ENCODE measurements around the gene LETM1.

The LETM1 gene

DNA sequence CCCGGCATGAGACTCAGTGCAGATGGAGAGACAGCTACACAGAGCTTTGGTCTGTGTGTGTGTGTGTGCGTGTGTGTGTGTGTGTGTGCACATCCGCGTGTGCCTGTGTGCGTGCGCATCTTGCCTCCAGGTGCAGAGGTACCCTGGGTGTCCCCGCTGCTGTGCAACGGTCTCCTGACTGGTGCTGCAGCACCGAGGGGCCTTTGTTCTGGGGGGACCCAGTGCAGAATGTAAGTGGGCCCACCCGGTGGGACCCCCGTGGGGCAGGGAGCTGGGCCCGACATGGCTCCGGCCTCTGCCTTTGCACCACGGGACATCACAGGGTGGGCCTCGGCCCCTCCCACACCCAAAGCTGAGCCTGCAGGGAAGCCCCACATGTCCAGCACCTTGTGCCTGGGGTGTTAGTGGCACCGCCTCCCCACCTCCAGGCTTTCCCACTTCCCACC is 48.6 kb downstream of the LETM1 start:
- DNase-seq (ENCODE audit: low spot score), result no peak
- FAIRE-seq, result no peak

DNA sequence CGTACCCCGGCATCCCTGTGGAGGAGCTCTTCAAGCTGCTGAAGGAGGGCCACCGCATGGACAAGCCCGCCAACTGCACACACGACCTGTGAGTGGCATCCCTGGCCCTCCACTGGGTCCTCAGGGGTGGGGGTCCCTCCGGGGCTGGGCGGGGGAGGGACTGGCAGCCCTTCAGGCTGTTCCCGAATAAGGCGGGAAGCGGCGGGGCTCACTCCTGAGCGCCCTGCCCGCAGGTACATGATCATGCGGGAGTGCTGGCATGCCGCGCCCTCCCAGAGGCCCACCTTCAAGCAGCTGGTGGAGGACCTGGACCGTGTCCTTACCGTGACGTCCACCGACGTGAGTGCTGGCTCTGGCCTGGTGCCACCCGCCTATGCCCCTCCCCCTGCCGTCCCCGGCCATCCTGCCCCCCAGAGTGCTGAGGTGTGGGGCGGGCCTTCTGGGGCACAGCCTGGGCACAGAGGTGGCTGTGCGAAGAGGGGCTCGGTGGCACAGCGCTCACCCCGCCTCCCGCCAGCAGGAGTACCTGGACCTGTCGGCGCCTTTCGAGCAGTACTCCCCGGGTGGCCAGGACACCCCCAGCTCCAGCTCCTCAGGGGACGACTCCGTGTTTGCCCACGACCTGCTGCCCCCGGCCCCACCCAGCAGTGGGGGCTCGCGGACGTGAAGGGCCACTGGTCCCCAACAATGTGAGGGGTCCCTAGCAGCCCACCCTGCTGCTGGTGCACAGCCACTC is 49.2 kb downstream of the LETM1 start:
- no peak for FAIRE-seq
- no peak for DNase-seq (ENCODE audit: low spot score)

DNA sequence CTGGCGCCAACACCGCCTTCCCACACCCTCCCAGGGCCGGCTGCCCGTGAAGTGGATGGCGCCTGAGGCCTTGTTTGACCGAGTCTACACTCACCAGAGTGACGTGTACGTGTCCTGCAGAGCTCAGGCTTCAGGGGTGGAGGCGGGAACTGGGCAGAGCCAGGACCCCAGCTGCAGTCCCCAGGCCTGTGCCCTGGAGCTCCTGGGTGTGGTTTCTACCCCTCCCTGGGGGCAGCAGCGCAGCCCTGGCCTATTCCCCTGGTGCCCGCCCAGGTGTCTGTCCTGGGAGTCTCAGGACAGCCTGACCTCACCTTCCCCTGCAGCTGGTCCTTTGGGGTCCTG is 49.8 kb downstream of the LETM1 start:
- FAIRE-seq, result no peak
- no peak for DNase-seq (ENCODE audit: low spot score)

DNA sequence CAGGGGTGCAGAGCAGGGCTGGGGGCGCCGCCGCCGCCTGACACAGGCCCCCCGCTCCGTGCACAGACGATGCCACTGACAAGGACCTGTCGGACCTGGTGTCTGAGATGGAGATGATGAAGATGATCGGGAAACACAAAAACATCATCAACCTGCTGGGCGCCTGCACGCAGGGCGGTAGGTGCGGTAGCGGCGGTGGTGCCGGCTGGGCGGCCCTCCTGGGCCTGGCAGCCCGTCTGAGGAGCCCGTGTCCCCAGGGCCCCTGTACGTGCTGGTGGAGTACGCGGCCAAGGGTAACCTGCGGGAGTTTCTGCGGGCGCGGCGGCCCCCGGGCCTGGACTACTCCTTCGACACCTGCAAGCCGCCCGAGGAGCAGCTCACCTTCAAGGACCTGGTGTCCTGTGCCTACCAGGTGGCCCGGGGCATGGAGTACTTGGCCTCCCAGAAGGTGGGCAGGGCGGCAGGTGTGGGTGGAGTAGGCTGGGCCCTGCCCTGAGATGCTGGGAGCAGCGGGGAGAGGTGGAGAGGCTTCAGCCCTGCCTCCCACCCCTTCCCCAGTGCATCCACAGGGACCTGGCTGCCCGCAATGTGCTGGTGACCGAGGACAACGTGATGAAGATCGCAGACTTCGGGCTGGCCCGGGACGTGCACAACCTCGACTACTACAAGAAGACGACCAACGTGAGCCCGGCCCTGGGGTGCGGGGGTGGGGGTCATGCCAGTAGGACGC is 50.3 kb downstream of the LETM1 start:
- no peak for FAIRE-seq
- DNase-seq (ENCODE audit: low spot score), result no peak

GRCh38 chr4:1804638-1805492 is 51.1 kb downstream of the LETM1 start:
- FAIRE-seq (no peak), DNase-seq (ENCODE audit: low spot score) (no peak)

- DNase-seq (ENCODE audit: low spot score) (no peak), FAIRE-seq (no peak)
Measured at GRCh38 chr4:1803523-1804423, 52.2 kb downstream of the LETM1 start.

DNA sequence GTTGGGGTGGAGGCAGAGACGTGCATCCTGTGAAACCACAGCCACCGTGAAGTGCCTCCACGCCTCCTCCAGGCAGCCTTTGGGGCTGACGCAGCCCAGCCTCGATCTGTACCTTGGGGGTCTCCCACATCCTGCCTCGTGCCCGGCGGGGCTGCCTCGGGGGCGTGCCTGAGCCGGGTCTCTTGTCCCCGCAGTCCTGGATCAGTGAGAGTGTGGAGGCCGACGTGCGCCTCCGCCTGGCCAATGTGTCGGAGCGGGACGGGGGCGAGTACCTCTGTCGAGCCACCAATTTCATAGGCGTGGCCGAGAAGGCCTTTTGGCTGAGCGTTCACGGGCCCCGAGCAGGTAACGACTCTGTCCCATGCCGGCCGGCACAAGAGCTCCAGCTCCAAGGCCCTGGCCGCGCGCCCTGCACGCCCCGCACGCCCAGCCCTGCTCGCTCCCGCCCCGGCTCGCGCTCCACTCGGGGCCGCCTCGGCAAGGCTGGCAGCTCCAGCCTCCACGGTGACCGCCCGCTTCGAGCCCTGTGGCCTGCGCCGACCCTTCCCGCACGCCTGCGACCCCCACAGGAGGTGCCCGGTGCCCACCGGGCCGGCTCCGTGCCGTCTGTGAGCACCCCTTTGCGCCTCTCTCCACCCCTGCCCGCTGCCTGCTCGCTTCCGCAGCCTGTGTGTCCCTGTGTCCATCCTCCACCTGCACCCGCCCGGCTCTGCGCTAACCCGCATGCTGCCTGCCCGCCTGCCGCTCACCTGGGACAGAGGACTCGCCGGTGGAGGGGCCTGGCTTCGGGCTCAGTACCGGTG is 53.0 kb downstream of the LETM1 start:
- no peak for FAIRE-seq
- no peak for DNase-seq (ENCODE audit: low spot score)

DNA sequence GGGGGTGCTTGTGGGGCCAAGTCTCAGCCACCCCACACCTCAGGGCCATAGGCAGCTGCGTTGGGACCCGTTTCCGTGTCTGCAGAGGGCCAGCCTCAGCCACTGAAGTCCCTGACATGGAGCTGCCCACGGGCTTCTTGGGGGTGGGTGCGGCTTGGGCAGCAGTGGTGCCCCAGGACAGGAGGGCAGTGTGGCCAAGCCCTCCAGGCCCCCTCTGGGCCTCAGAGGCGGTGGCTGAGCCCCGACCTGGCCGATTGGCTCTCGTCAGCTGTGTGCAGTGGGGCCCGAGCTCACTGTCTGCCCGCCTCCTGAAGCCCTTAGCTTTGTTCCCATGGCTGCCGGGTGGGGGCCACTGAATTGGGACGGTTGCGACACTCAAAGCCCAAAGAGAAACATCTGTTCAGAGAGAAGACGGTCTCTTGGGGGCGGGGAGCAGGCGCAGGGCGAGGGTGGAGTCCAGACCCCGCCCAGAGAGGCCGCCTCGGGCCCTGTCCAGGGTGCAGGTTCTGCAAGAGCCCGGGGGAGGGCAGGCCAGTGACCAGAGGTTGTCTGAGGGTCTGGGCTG is 53.7 kb downstream of the LETM1 start:
- no peak for FAIRE-seq
- no peak for DNase-seq (ENCODE audit: low spot score)

DNA sequence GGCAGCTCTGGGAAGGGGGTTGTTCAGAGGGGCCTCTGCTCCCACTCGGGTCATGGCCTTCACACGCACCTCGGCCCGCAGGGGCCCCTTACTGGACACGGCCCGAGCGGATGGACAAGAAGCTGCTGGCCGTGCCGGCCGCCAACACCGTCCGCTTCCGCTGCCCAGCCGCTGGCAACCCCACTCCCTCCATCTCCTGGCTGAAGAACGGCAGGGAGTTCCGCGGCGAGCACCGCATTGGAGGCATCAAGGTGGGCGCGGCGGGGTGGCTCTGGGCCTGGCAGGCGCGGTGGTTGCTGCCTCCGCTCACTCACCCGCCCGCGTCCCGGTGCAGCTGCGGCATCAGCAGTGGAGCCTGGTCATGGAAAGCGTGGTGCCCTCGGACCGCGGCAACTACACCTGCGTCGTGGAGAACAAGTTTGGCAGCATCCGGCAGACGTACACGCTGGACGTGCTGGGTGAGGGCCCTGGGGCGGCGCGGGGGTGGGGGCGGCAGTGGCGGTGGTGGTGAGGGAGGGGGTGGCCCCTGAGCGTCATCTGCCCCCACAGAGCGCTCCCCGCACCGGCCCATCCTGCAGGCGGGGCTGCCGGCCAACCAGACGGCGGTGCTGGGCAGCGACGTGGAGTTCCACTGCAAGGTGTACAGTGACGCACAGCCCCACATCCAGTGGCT is 54.5 kb downstream of the LETM1 start:
- no peak for FAIRE-seq
- no peak for DNase-seq (ENCODE audit: low spot score)

- FAIRE-seq (no peak), DNase-seq (ENCODE audit: low spot score) (no peak)
Measured at GRCh38 chr4:1800805-1801204, 55.2 kb downstream of the LETM1 start.

DNA sequence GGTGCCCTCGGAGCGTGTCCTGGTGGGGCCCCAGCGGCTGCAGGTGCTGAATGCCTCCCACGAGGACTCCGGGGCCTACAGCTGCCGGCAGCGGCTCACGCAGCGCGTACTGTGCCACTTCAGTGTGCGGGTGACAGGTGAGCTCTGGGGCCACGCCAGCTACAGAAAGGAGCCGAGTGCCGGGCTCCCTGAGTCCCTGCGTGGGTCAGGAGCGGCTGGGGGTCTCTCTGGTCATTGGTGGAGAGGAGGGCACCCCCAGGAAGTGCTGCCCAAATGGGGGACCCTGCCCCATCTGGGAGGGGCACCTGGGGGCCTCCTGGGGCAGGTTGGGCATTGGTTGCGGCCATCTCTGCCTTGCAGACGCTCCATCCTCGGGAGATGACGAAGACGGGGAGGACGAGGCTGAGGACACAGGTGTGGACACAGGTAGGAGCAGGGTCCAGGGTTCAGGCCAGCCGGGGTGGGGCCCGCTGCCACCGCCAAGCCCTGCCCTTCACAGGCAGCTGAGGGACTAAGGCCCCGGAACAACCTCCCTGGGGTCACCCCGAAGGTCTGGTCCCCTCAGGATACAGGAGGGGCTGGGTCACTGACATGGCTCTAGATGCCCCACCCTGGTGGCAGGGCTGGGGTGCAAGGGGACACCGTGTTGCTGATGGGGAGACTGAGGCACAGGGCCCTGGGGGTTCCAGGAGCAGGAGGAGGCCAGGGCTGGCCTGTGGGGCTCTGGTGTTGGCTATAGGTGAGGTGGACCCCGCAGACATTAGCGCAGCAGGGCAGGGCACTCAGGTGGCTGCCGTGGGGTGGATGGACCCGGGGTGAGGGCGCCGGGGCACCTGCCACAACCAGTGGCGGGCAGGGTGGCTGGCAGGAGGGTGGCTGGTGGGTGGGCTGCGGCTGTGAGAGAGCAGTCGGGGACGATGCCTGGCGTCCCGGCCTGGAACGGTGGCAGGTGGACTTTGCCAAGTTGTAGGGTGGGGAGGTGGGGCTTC is 56.3 kb downstream of the LETM1 start:
- FAIRE-seq (no peak), DNase-seq (ENCODE audit: low spot score) (no peak)

GRCh38 chr4:1798580-1799386 is 57.2 kb downstream of the LETM1 start:
- DNase-seq (ENCODE audit: low spot score), result no peak
- FAIRE-seq, result no peak

GRCh38 chr4:1797861-1798579 is 57.9 kb downstream of the LETM1 start:
- DNase-seq (ENCODE audit: low spot score) (no peak), FAIRE-seq (no peak)

DNA sequence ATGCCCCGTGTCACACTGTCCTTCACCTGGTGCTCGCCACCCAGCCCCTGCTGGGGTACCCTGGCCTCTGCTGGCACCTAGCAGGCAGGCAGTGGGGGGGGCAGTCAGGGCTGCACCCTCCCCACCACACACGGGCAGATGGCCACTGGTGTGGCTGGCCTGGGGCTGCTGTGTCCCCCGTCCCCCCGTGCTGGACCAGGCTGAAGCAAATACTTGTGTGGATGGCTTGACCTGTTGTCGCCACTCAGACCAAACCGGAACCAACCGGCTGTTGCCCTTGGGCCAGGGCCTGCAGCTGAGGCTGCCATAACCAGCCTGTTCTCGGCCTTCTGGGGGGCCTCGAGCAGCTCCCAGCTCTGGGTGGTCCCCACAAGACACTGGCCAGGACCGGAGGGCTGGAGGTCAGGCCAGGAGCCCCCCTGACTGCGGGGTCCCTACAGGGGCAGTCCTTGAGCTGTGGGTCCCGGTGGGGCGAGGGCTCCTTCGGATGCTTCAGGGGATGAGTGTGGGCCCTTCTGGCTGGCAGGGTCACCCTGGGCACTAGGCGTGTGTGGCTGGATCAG is 58.6 kb downstream of the LETM1 start:
- no peak for FAIRE-seq
- no peak for DNase-seq (ENCODE audit: low spot score)

DNA sequence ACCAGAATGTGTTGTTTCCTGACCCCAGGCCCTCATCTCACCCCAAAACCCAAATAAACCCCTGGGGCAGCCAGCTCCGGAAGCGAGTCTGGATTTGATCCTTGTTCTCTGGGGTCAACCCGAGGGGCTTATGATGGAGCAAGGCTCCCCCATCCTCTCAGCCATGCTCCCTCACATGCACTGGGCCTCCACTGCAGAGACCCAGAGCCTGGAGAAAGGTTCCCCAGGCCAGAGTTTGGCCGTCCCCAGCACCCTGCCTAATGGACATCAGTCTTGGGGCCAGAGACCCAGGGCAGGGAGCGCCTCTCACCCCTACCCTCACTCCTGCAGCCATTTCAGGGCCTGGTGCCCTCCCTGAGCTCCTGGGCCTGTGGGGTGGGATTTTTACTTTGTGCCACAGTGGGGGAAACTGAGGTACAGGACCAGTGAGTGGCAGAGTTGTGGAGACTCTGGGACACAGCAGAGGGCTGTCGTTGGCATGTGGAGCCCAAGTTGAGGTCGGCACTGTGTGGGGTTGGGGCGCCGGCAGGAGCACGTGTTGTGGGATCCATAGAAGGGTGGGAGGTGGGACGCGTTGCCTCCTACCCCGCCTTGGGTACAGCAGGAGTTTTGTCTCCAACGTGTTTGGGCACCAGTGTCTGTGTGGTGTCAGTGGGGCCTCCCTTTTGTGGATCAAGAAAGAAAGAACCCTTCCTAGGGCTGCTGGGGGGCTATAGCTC is 59.3 kb downstream of the LETM1 start:
- DNase-seq (ENCODE audit: low spot score) (no peak), FAIRE-seq (no peak)

All from RCC 7860 (cell line).